Glutamatergic neuron (in vitro differentiated cells): ENCODE results near the gene ZCWPW1. TPM values are rescaled to one million over a fixed set of nuclear protein-coding genes. Genes with fewer than 3 reads are reported as not detected.

ENCODE experiments used
- DNase-seq: peaks from one replicate; pipeline ENCODE4 v3.0.0; 2022
- H3K27ac Mint-ChIP-seq: one replicate; pipeline ENCODE4 v1.8.0; 2020; ENCODE audit warnings: mild to moderate bottlenecking, mixed read lengths, inconsistent platforms; ENCODE audit not compliant: unreplicated experiment
- H3K27me3 Mint-ChIP-seq: one replicate; pipeline ENCODE4 v1.8.0; 2020; ENCODE audit warnings: mild to moderate bottlenecking, moderate library complexity, mixed read lengths, inconsistent platforms; ENCODE audit not compliant: unreplicated experiment
- H3K36me3 Mint-ChIP-seq: one replicate; pipeline ENCODE4 v1.8.0; 2020; ENCODE audit warnings: mild to moderate bottlenecking, mixed read lengths, inconsistent platforms; ENCODE audit not compliant: unreplicated experiment
- H3K4me1 Mint-ChIP-seq: one replicate; pipeline ENCODE4 v1.8.0; 2020; ENCODE audit warnings: mild to moderate bottlenecking, low read depth, mixed read lengths, inconsistent platforms; ENCODE audit not compliant: unreplicated experiment
- H3K4me3 Mint-ChIP-seq: one replicate; pipeline ENCODE4 v1.8.0; 2020; ENCODE audit warnings: mild to moderate bottlenecking, mixed read lengths, inconsistent platforms; ENCODE audit not compliant: unreplicated experiment
- H3K9me3 Mint-ChIP-seq: one replicate; pipeline ENCODE4 v1.8.0; 2020; ENCODE audit warnings: mild to moderate bottlenecking, moderate library complexity, mixed read lengths, inconsistent platforms; ENCODE audit not compliant: unreplicated experiment
- total RNA-seq: library from RNA; stranded (reverse); fragmentation: NEBNext Ultra II Directional; extraction: Animal tissue kit (Norgen Biotek cat#: 25700); gene quantifications from one replicate; pipeline ENCODE4 v1.2.1, GENCODE V29; 2021; ENCODE audit not compliant: unreplicated experiment
- TF ChIP-seq, protein P1 (sequence below): fragments of 200-600 bp; sonication (generic); IDR thresholded peaks from one replicate; pipeline ENCODE4 v1.5.0; 2021; ENCODE audit not compliant: partially characterized antibody, unreplicated experiment

The ZCWPW1 gene
- total RNA-seq, 1 donor from 2014 or later = 1.8 TPM

DNA sequence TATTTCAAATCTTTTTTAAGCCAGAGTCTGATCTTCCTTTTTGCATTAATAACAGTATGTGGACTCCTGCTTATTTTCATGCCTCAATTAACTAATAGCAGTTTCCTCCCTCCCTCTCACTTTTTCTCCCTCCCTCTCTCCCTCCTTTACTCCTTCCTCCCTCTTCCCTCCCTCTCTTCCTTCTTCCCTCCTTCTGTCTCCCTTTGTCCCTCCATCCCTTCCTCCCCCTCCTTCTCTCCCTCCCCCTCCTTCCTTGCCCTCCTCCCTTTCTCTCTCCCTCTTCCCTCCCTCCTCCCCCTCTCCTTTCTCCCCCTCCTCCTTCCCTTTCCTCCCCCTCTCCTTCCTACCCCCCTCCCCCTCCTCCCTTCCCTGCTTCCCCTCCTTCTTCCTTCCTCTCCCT, 2.0 kb downstream of the ZCWPW1 start:
- H3K27me3 Mint-ChIP-seq = peaks cover 24% of the 10 kb centered on the region
- TF ChIP-seq, protein P1, sequence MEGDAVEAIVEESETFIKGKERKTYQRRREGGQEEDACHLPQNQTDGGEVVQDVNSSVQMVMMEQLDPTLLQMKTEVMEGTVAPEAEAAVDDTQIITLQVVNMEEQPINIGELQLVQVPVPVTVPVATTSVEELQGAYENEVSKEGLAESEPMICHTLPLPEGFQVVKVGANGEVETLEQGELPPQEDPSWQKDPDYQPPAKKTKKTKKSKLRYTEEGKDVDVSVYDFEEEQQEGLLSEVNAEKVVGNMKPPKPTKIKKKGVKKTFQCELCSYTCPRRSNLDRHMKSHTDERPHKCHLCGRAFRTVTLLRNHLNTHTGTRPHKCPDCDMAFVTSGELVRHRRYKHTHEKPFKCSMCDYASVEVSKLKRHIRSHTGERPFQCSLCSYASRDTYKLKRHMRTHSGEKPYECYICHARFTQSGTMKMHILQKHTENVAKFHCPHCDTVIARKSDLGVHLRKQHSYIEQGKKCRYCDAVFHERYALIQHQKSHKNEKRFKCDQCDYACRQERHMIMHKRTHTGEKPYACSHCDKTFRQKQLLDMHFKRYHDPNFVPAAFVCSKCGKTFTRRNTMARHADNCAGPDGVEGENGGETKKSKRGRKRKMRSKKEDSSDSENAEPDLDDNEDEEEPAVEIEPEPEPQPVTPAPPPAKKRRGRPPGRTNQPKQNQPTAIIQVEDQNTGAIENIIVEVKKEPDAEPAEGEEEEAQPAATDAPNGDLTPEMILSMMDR = no peak
- no peaks in the 10 kb centered on the region for H3K4me1 Mint-ChIP-seq
- H3K4me3 Mint-ChIP-seq = no peak overlapping the region
- H3K36me3 Mint-ChIP-seq = no peaks in the 10 kb centered on the region
- no peak for DNase-seq
- H3K27ac Mint-ChIP-seq = no peak overlapping the region
- peaks cover 18% of the 10 kb centered on the region for H3K9me3 Mint-ChIP-seq

DNA sequence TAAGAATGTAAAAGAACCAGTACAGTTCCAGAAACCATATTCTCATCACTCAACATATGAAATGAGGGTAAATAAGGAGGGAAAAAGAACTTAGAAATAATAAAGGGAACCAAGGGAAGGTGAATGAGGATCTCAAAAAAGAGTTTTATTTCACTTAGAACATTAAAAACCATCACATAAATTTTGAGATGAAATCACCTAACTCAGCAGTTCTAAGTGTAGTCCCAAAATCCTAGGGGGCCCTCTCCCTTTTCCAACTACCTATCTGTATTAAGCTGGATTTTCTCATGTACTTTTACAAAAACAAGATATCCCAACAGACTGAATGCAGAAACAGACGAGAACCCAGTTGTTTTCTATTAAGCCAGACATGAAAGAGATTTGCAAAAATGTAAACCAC, 3.2 kb downstream of the ZCWPW1 start:
- Mint-ChIP-seq H3K4me1 (no peaks in the 10 kb centered on the region), H3K36me3 (no peaks in the 10 kb centered on the region), H3K9me3 (peaks cover 16% of the 10 kb centered on the region), H3K4me3 (no peak overlapping the region), H3K27ac (no peak overlapping the region), H3K27me3 (peaks cover 18% of the 10 kb centered on the region)
- DNase-seq = no peak
- TF ChIP-seq, protein P1 = no peak

DNA sequence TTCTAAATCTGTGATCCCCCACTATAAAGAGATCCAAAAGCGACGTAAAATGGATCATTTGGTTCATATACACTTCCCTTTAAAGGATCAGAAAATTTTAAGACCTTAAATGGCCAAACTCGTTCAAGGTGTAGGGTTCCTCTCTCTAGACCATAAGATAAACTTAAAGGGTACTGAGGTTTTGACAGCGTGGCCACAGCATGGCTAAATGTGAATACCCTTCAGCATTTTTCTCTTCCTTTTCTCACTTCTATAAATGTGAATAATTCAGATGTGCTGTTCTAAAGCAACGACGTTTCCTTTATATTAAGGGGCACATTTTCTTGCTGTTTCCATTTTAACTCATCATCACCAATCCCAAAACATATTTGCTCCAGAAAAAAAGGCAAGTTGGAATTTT, 5.2 kb downstream of the ZCWPW1 start:
- DNase-seq = no peak
- TF ChIP-seq, protein P1 = no peak
- Mint-ChIP-seq H3K4me3 (no peak overlapping the region), H3K27me3 (peaks cover 4% of the 10 kb centered on the region), H3K36me3 (no peaks in the 10 kb centered on the region), H3K4me1 (no peaks in the 10 kb centered on the region), H3K27ac (no peak overlapping the region), H3K9me3 (peaks cover 3% of the 10 kb centered on the region)

DNA sequence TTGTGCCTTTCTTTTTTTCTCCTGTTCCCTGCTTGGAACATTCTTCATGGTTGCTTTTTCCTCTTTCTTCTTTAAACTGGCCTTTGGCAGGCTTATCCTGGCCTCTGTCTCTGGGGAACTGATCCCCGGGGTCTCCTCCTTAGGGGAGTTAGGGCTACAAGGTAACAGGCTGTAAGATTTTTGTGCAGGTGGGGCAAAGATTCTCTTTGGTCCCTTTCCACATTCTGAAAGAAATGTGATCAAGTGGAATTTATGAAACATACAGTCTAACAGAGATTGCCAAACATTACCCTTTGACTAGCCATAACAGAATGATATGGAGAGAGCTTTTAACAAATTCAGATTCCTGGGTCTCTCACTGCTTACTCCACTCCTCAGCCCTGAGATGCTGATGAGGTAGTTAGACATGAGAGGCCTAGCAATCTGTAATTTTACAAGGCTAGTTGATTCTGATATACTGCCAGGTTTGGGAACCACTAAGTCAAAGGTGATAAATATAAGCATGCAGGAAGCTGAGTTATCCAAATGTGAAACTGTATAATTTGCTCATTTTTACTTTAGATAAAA, 8.8 kb downstream of the ZCWPW1 start:
- H3K27ac Mint-ChIP-seq = no peak overlapping the region
- no peak for DNase-seq
- H3K4me3 Mint-ChIP-seq = no peak overlapping the region
- no peaks in the 10 kb centered on the region for H3K36me3 Mint-ChIP-seq
- H3K9me3 Mint-ChIP-seq = no peaks in the 10 kb centered on the region
- no peaks in the 10 kb centered on the region for H3K27me3 Mint-ChIP-seq
- H3K4me1 Mint-ChIP-seq = no peaks in the 10 kb centered on the region
- TF ChIP-seq, protein P1 = no peak

DNA sequence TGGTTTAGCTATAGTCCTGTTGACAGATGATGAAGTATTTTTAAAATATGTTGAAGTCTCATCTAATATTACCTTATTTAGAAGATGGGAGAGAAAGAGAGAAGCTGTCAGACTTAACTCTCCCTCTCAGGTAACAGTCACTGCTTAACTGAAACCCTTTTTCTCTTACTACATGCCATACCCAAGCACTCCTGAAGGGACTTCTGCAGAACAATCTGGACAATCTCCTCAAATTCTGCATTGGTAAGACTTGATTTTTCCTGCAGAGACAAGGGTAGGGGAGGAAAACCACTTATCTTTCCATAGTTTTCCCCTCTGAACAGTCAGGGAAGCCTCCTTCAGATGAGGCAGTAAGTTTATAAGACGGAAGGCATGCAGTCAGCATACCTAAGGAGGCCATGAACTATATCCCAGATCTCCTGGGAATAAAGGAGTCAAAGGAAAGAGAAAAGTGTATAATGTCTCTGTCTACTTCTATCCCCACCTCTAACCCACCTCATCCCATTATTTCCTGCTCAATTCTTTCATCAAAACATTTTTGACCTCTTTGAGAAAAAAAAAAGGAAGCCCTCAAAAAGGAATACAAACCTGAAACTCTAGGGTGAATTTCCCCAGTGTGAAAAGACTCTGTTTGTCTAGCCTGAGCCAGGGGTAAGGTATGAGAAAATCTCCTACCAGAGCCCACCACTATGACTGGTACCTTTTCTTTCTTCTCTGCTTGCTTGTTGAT, 9.4 kb downstream of the ZCWPW1 start:
- Mint-ChIP-seq H3K4me3 (no peak overlapping the region), H3K9me3 (no peaks in the 10 kb centered on the region), H3K36me3 (no peaks in the 10 kb centered on the region), H3K27ac (no peak overlapping the region), H3K27me3 (no peaks in the 10 kb centered on the region), H3K4me1 (no peaks in the 10 kb centered on the region)
- no peak for DNase-seq
- TF ChIP-seq, protein P1 = peak; percentile 18
